IPS-NIHi7 (cell line): Measurements from ENCODE around the gene ZAP70.
A peak's percentile ranks its signal among the peaks of the same experiment; 100 is the strongest.

Experiments
- DNase-seq: peaks from one replicate; pipeline ENCODE4 v3.0.0; 2012; ENCODE audit warnings: mixed read lengths; ENCODE audit errors: extremely low spot score

The ZAP70 gene

GRCh38 chr2:97716695-97717612 is 3.6 kb downstream of the ZAP70 start:
- no peak for DNase-seq

GRCh38 chr2:97717613-97717995 is 4.2 kb downstream of the ZAP70 start:
- DNase-seq = no peak

GRCh38 chr2:97718051-97718882 is 4.9 kb downstream of the ZAP70 start:
- no peak for DNase-seq

- DNase-seq = no peak
These were observed 5.6 kb downstream of the ZAP70 start for GRCh38 chr2:97718942-97719341.

- no peak for DNase-seq
These were observed 6.2 kb downstream of the ZAP70 start for GRCh38 chr2:97719362-97720155.

- DNase-seq = peak; percentile 43
These were observed 7.4 kb downstream of the ZAP70 start for GRCh38 chr2:97720746-97721145.

- DNase-seq = no peak
These were observed 8.9 kb downstream of the ZAP70 start for GRCh38 chr2:97722227-97722626.

- no peak for DNase-seq
These were observed 10.0 kb downstream of the ZAP70 start for GRCh38 chr2:97723156-97724072.

GRCh38 chr2:97724073-97724410 is 10.7 kb downstream of the ZAP70 start:
- no peak for DNase-seq

- no peak for DNase-seq
These were observed 11.1 kb downstream of the ZAP70 start for GRCh38 chr2:97724501-97724900.

GRCh38 chr2:97724946-97725688 is 11.7 kb downstream of the ZAP70 start:
- DNase-seq = no peak

GRCh38 chr2:97726261-97727064 is 13.1 kb downstream of the ZAP70 start:
- DNase-seq = no peak

GRCh38 chr2:97727296-97727695 is 13.9 kb downstream of the ZAP70 start:
- DNase-seq = no peak

- no peak for DNase-seq
These were observed 14.8 kb downstream of the ZAP70 start for GRCh38 chr2:97728091-97728731.

GRCh38 chr2:97730245-97730644 is 16.9 kb downstream of the ZAP70 start:
- DNase-seq = no peak

GRCh38 chr2:97731274-97732020 is 18.1 kb downstream of the ZAP70 start:
- DNase-seq = no peak

- DNase-seq = no peak
These were observed 19.3 kb downstream of the ZAP70 start for GRCh38 chr2:97732436-97733340.
